ENCODE measurements around the gene CDH22.

CDH22 gene

GRCh38 chr20:46232539-46232938 is 75.8 kb downstream of the CDH22 start:
- no peak overlapping the region for H3K4me3 ChIP-seq (ENCODE audit: low read depth, low read length)
- no peak for TF ChIP-seq CTCF (IDR thresholded peaks at IDR 0.05; ENCODE audit: borderline replicate concordance, insufficient read depth, low read depth, low read length)

- H3K4me3 ChIP-seq (ENCODE audit: low read depth, low read length) = no peak overlapping the region
- no peak for TF ChIP-seq CTCF (IDR thresholded peaks at IDR 0.05; ENCODE audit: borderline replicate concordance, insufficient read depth, low read depth, low read length)
These were observed 77.5 kb downstream of the CDH22 start for GRCh38 chr20:46230801-46231282.

- H3K4me3 ChIP-seq (ENCODE audit: low read depth, low read length) = no peak overlapping the region
- TF ChIP-seq CTCF (IDR thresholded peaks at IDR 0.05; ENCODE audit: borderline replicate concordance, insufficient read depth, low read depth, low read length) = no peak
These were observed 78.2 kb downstream of the CDH22 start for GRCh38 chr20:46230106-46230491.

GRCh38 chr20:46229478-46230105 is 78.7 kb downstream of the CDH22 start:
- TF ChIP-seq CTCF (IDR thresholded peaks at IDR 0.05; ENCODE audit: borderline replicate concordance, insufficient read depth, low read depth, low read length) = no peak
- no peak overlapping the region for H3K4me3 ChIP-seq (ENCODE audit: low read depth, low read length)

GRCh38 chr20:46228670-46229069 is 79.6 kb downstream of the CDH22 start:
- no peak for TF ChIP-seq CTCF (IDR thresholded peaks at IDR 0.05; ENCODE audit: borderline replicate concordance, insufficient read depth, low read depth, low read length)
- no peak overlapping the region for H3K4me3 ChIP-seq (ENCODE audit: low read depth, low read length)

GRCh38 chr20:46227272-46227767 is 81.0 kb downstream of the CDH22 start:
- TF ChIP-seq CTCF (IDR thresholded peaks at IDR 0.05; ENCODE audit: borderline replicate concordance, insufficient read depth, low read depth, low read length) = no peak
- H3K4me3 ChIP-seq (ENCODE audit: low read depth, low read length) = no peak overlapping the region

- no peak for TF ChIP-seq CTCF (IDR thresholded peaks at IDR 0.05; ENCODE audit: borderline replicate concordance, insufficient read depth, low read depth, low read length)
- no peak overlapping the region for H3K4me3 ChIP-seq (ENCODE audit: low read depth, low read length)
These were observed 81.7 kb downstream of the CDH22 start for GRCh38 chr20:46226602-46227001.

Data from GM12875 (cell line).